ENCODE results near the gene ALX3.

GRCh38 chr1:110057963-110058518 lies 12.4 kb downstream of the ALX3 start:
- TF ChIP-seq CTCF (IDR thresholded peaks at IDR 0.05) = no peak
- no peak for TF ChIP-seq POLR2A (IDR thresholded peaks at IDR 0.05)
